ENCODE data around the gene PKM.
A peak's percentile ranks its signal among the peaks of the same experiment; 100 is the strongest.
"Not testable (repeated sequence)": the region's sequence is repeated elsewhere in the genome, so short reads cannot be mapped to it uniquely, and the experiment has no call there.

The PKM gene

DNA sequence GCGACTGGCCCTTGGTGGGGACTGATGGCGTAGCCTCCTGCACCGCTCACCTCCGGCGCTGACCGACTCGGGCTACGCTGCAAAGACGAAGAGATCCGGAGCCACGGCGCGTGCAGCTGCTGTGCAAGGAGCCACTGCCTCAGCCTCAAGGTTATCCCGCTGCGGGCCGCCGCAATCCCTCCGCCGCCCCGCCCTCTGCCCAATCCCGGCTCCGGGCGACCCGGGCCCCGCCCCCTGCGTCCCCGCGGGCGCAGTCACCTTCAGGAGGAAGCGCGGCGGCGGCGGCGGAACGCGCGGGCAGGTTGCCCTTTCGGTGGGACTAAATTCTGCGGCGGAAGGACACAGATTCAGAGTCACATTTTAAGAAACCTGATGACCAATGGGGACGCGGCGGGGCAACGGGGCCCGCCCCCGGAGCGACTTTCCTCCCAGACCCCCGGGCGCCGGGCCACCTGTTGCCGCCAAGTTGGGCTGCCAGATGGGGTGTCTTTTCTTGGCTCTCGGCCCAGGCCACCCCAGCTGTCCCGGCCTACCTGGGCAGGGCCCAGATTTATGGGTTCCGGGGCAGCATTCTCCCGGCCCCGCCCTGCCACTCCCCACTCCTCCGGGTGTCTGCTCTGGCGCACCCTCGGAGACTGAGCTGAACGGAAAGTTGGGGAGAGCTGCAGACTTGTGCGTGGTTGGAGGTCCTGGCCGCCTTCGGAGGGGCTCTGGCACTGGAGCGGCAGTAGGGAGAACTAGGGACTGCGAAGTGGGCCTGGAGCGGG lies at the start of gene PKM:
PKM (minus strand) TSS at position 125 of the 767 bp plus-strand sequence. CDS start 12,093 bp downstream, outside the sequence.
- DNase-seq = peak; percentile 99

GRCh38 chr15:72280751-72281150 lies 49.8 kb upstream of the PKM start:
- no peak for DNase-seq

DNA sequence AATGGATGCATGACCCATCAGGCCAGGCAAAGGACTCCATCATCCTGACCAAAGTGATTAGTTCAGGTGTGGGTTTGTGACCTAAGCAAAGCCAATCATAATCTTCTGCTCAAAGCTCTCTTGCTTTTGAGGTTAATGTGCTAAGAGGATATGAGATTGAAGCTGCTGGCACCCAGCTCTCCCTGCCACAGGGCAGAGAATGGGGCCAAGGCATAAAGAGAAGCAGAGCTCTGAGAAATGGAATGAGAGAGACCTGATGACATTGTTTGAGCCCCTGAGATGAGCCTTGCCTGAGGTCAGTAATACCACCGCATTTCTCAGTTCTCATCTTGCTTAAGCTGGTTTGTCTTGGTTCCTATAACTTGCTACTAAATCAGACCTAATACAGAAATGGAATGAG lies 47.7 kb upstream of the PKM start:
- DNase-seq = no peak

DNA sequence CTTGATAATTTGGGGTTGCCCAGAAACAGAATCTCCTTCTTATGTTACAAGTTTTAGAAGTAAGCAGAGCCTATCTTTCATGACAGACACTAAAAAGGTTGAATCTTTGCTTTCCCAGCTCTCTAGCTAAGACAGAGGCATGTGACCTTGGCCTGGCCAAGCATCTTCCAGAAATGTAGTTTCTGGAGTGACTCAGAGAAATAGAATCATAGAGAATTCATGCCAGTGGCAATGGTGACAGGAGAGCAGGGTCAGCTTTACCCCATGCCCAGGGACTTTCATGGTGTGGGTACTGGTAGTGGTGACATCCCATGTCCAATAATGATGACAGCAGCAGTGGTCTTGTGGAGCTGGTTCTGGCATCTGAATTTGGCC lies 45.3 kb upstream of the PKM start:
- no peak for DNase-seq

DNA sequence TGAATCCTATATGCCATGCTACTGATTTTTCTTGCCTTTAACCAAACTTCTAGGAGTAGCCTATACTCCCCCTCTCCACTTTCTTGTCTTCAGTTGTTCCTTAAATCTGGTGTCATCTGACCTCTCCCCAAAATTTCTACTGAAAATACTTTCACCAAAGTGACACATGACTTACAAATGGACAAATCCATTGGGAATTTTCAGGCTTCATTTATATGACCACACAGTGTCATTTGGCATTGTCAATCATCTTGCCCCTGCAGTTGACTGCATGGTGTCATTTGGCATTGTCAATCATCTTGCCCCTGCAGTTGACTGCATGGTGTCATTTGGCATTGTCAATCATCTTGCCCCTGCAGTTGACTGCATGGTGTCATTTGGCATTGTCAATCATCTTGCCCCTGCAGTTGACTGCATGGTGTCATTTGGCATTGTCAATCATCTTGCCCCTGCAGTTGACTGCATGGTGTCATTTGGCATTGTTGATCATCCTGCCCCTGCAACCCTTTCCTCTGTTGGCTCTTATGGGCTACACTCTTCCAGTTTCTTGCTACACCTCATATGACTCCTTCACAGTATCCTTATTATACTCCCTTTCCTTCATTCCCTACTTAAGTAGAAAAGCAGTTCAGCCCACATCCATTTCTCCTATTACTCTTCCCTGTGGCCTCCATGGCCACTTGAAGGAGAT lies 44.8 kb upstream of the PKM start:
- DNase-seq = not testable (repeated sequence)

DNA sequence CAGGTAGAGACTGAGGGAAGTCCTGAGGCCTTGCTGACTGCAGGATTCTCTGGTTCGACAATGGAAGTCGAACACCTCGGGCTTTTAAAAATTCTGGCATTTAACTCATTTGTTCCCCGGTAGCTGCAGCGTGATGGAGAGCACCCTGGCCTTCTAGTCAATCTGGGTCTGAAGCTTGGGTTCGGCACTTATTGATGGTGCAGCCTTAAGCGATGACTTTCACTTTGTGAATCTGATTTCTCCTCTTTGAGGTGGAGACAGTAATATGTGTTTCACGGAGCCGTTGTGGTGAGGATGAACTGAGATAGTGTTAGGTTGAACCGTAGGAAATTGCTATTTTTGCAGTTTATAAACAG lies 42.0 kb upstream of the PKM start:
- DNase-seq = no peak

- DNase-seq = peak; percentile 98 to 99
These were observed 41.4 kb upstream of the PKM start, which contains the start of gene PARP6 for GRCh38 chr15:72272213-72272996. TSS of gene PARP6 (minus strand) at chr15:72272554. CDS start at chr15:72267477, 5,077 bp downstream.

GRCh38 chr15:72271895-72272212 lies 40.9 kb upstream of the PKM start:
- no peak for DNase-seq

DNA sequence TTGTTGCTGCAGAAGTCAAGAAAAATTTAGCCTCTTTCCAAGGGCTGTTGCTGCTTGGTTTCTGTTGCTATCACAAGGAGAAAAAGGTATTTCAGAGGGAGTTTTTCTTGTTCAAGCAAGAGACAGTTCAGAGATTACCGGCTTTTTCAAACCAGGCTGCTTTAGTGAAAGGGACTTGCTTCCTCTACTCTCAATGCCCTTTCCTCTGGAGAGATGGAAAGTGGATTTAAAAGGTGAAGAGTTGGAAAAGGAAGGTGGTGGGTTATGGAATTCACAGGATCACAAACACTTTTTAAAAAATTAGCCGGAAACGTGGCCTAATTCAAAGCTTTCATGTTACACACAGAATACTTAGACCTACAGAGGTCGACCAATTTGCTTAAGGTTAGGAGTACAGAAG lies 40.2 kb upstream of the PKM start:
- DNase-seq = no peak

GRCh38 chr15:72269739-72270138 lies 38.7 kb upstream of the PKM start:
- DNase-seq = no peak

DNA sequence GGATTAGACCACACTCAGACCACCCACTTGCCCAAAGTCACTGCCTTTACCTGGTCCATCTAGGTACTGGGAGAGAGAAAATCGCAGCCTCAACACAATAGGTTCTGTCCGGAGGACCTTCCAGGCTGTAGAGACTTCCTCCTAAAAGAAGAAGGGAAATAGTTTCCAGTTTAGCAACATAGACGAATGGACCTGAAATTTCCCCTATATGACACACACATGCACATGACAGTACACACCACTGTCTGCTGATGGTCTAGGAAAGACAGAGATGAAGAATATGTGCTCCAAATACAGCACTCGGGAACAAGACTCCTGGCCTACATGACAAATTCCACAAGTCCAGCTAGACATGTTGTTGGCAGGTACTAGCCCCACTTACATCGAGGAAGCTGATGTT lies 34.0 kb upstream of the PKM start:
- no peak for DNase-seq

GRCh38 chr15:72252663-72253299 lies 21.8 kb upstream of the PKM start:
- DNase-seq = no peak

DNA sequence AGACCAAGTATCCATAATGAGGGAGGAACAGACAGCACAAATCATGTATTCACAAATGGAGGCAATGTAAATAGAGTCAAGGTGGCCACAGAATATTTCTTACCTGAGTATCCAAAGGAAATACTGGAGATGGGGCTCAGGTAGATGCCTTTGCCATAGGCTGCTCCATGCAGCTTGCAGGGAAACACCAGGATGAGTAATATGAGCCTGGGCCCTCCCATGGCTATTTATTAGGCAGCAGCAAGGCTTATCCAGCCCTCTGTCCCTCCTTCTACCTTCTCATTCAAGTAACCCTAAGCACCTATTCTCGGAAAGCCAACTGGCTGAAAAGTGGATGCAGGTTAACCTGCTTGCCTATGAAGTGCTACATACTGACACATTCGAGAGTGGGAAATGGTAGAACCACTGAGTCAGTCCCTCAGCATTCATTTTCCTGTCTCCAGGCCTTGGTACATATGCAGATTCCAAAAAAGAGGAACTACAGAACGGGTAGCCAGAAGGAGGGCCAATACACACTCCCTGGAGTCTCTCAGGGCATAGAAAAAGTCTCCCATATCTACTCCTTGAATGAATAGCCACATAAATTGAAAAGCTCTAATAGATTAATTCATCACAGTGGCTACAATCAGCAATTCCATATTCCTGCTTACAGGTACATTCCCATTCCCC lies 18.3 kb upstream of the PKM start:
- DNase-seq = no peak

DNA sequence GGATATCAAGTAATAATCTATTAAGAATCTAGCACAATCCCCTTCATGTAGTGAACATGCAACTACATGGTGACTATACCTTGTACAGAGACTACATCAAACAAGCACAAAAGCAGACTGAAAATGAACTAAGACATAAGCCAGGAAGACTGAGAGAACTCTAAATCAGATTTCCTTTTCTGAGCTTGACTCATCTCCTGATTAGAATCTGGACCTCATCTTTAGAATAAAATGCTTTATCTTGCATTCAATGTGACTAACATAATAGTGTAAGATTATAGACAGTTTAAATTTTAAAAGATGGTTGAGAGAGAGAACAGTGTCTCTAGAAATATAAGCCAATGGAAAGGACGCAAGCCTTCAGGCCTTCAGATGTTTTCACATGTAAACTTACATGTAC lies 17.5 kb upstream of the PKM start:
- DNase-seq = no peak

- DNase-seq = no peak
These were observed 11.9 kb upstream of the PKM start for GRCh38 chr15:72242775-72243370.

- no peak for DNase-seq
These were observed 8.7 kb upstream of the PKM start for GRCh38 chr15:72239652-72240051.

GRCh38 chr15:72238586-72238985 lies 7.6 kb upstream of the PKM start:
- no peak for DNase-seq

DNA sequence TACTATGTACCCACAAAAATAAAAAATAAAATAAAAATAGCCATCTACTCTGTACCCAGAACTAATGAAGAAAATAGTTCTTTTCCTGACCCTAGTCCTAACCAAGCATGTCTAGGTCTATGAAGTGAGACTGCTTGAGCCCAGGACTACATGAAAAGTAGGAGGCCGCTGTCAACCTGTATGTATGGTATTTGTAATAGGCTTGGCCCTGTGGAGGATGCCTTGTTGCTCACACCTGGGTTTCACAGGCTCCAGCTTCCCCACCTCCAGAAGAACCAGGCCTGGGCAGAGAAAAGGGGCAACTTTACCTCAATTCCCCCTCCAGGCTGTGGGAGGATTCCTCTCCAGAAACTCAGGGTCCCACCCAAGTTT lies 6.8 kb upstream of the PKM start:
- DNase-seq = no peak

DNA sequence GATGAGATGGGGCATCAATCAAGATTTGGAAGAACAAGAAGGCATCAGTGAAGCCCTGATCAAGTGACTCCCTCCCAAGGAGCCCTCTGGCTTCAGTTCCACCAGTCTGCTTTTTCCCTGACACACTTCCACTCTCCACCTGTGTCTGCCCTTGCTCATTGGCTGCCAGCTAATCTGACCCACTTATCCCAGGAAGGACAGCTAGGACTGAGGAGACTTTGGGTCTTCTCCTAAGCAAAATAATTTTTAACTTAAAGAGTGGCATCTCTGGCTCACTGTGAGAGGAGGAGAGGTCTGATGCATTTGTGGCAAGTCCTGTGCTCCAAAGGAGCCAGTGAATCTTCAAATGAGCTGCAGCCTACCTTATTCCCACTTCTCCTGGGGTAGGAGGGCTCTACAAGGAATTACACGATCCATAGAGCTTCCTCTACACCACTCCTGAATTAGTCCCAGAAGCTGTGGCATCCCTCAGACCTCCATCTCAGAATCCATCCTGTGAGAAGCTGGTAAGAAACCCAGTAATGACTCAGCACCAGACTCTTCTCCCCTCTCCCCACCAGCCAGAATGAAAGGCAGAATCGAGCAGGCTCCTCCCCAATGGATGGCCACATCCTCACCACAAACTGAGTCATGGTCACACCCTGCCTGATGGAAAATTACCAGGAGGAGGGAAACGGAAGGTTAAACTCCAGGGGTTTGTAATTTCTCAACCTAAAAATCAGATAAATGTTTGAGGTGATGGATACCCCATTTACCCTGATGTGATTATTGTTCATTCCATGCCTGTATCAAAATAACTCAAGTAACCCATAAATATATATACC lies 6.3 kb upstream of the PKM start:
- DNase-seq = peak; percentile 83 to 85

- no peak for DNase-seq
These were observed 5.5 kb upstream of the PKM start for GRCh38 chr15:72236381-72237003.

- DNase-seq = no peak
These were observed 4.3 kb upstream of the PKM start for GRCh38 chr15:72235298-72235697.
